ENCODE results near the gene HYPK.
A peak's percentile ranks its signal among the peaks of the same experiment; 100 is the strongest.

- TF ChIP-seq CTCF (IDR thresholded peaks at IDR 0.05), result peak; percentile 84
- no peak for TF ChIP-seq ZFX (IDR thresholded peaks at IDR 0.05; ENCODE audit: borderline replicate concordance)
Observed at GRCh38 chr15:43775411-43775965, 24.9 kb upstream of the HYPK start.
